GM19452 (cell line): ENCODE measurements around the gene GPD2.

ENCODE experiments used
- ATAC-seq: cut with Tn5 transposase; IDR thresholded peaks from one replicate; pipeline ENCODE4 v1.9.1; 2021; ENCODE audit not compliant: unreplicated experiment

GPD2 gene

GRCh38 chr2:156435396-156435717, 822 bp upstream of the GPD2 start:
- no peak for ATAC-seq

GRCh38 chr2:156436497-156437085, 412 bp downstream of the GPD2 start:
- ATAC-seq: peak; percentile 47

GRCh38 chr2:156437272-156437930, 1.2 kb downstream of the GPD2 start:
- ATAC-seq: peak; percentile 16

GRCh38 chr2:156437931-156438410, 1.8 kb downstream of the GPD2 start:
- ATAC-seq: no peak

GRCh38 chr2:156443089-156443488, 6.9 kb downstream of the GPD2 start:
- no peak for ATAC-seq

GRCh38 chr2:156445296-156446220, 9.4 kb downstream of the GPD2 start:
- peak; percentile 80 for ATAC-seq

GRCh38 chr2:156447761-156448160, 11.6 kb downstream of the GPD2 start:
- ATAC-seq: no peak

GRCh38 chr2:156448766-156449165, 12.6 kb downstream of the GPD2 start:
- ATAC-seq: no peak

- ATAC-seq: no peak
Measured at GRCh38 chr2:156452971-156453370, 16.8 kb downstream of the GPD2 start.

GRCh38 chr2:156455361-156455975, 19.3 kb downstream of the GPD2 start:
- ATAC-seq: no peak

GRCh38 chr2:156456616-156457015, 20.4 kb downstream of the GPD2 start:
- peak; percentile 75 for ATAC-seq

GRCh38 chr2:156457523-156458517, 21.6 kb downstream of the GPD2 start:
- ATAC-seq: no peak

GRCh38 chr2:156459720-156460119, 23.5 kb downstream of the GPD2 start:
- ATAC-seq: no peak

GRCh38 chr2:156464106-156464505, 27.9 kb downstream of the GPD2 start:
- no peak for ATAC-seq

- no peak for ATAC-seq
Measured at GRCh38 chr2:156465573-156465972, 29.4 kb downstream of the GPD2 start.

GRCh38 chr2:156466739-156467405, 30.7 kb downstream of the GPD2 start:
- no peak for ATAC-seq

GRCh38 chr2:156470975-156471583, 34.9 kb downstream of the GPD2 start:
- peak; percentile 34 for ATAC-seq

GRCh38 chr2:156471762-156472161, 35.6 kb downstream of the GPD2 start:
- ATAC-seq: no peak

- peak; percentile 40 for ATAC-seq
Measured at GRCh38 chr2:156472686-156473085, 36.5 kb downstream of the GPD2 start.
